SU-DHL-6 (cell line): Measurements from ENCODE around the gene ARID5B.
A peak's percentile ranks its signal among the peaks of the same experiment; 100 is the strongest.

Experiments used
- H2AFZ ChIP-seq: fragments of 200-600 bp; sonication (generic); 2 replicates; pipeline ENCODE4 v1.6.1; 2014; ENCODE audit warnings: low read depth, mild to moderate bottlenecking, moderate library complexity, mixed read lengths, antibody characterized with exemption, low read length; ENCODE audit not compliant: severe bottlenecking
- H3F3A ChIP-seq: fragments of 200-600 bp; shearing (Covaris generic); 2 replicates; pipeline ENCODE4 v1.6.0; 2016; ENCODE audit warnings: antibody characterized with exemption, mild to moderate bottlenecking; ENCODE audit not compliant: insufficient read depth
- H3K27ac ChIP-seq: fragments of 200-600 bp; sonication (generic); 2 replicates; pipeline ENCODE4 v1.5.1; 2016; ENCODE audit warnings: low read depth, mild to moderate bottlenecking, low read length, moderate library complexity, mixed read lengths
- H3K27me3 ChIP-seq: fragments of 200-600 bp; sonication (generic), shearing (Covaris generic); 2 replicates; pipeline ENCODE4 v1.6.0; 2014; ENCODE audit warnings: mild to moderate bottlenecking, low read length
- H3K36me3 ChIP-seq: fragments of 200-600 bp; sonication (generic); 2 replicates; pipeline ENCODE4 v1.6.1; 2014; ENCODE audit warnings: mild to moderate bottlenecking, low read length, mixed read lengths
- H3K4me2 ChIP-seq: fragments of 300-600, 200-600 bp; shearing (Covaris generic), sonication (generic); 2 replicates; pipeline ENCODE4 v1.6.0; 2014; ENCODE audit warnings: low read length, low read depth, mild to moderate bottlenecking; ENCODE audit not compliant: poor library complexity, severe bottlenecking
- H3K4me3 ChIP-seq: fragments of 200-600 bp; sonication (generic); 2 replicates; pipeline ENCODE4 v1.5.1; 2014; ENCODE audit warnings: antibody characterized with exemption, low read length, mild to moderate bottlenecking, mixed read lengths; ENCODE audit not compliant: insufficient read depth, poor library complexity, severe bottlenecking
- H3K79me2 ChIP-seq: fragments of 200-600 bp; sonication (generic); 2 replicates; pipeline ENCODE4 v1.6.1; 2014; ENCODE audit warnings: mild to moderate bottlenecking, low read length, moderate library complexity; ENCODE audit not compliant: insufficient read depth
- H3K9ac ChIP-seq: fragments of 200-600 bp; sonication (generic); 2 replicates; pipeline ENCODE4 v1.7.0; 2014; ENCODE audit warnings: mild to moderate bottlenecking, low read length
- H3K9me2 ChIP-seq: fragments of 200-600 bp; sonication (generic); replicated peaks from 2 replicates; pipeline ENCODE4 v1.6.1; 2014; ENCODE audit warnings: low read length; ENCODE audit not compliant: insufficient read depth
- H3K9me3 ChIP-seq: fragments of 200-600 bp; sonication (generic); 2 replicates; pipeline ENCODE4 v1.6.1; 2014; ENCODE audit warnings: low read length, mixed read lengths; ENCODE audit not compliant: insufficient read depth
- H4K20me1 ChIP-seq: fragments of 200-600 bp; sonication (generic); 2 replicates; pipeline ENCODE4 v1.6.1; 2014; ENCODE audit warnings: low read depth, mild to moderate bottlenecking, antibody characterized with exemption, low read length, moderate library complexity, mixed read lengths
- EZH2phosphoT487 ChIP-seq: fragments of 200-600 bp; sonication (generic), shearing (Covaris generic); conservative IDR thresholded peaks from 2 replicates; pipeline ENCODE4 v1.6.1; 2018; ENCODE audit warnings: mild to moderate bottlenecking, antibody characterized with exemption, low read length, moderate library complexity, mixed read lengths
- TF ChIP-seq, protein P1 (sequence below): fragments of 200-600 bp; sonication (generic); IDR thresholded peaks from one replicate; pipeline ENCODE4 v1.5.1; 2017; ENCODE audit warnings: antibody characterized with exemption, mild to moderate bottlenecking, low read length, moderate library complexity; ENCODE audit not compliant: insufficient read depth, poor library complexity, severe bottlenecking

The ARID5B gene

DNA sequence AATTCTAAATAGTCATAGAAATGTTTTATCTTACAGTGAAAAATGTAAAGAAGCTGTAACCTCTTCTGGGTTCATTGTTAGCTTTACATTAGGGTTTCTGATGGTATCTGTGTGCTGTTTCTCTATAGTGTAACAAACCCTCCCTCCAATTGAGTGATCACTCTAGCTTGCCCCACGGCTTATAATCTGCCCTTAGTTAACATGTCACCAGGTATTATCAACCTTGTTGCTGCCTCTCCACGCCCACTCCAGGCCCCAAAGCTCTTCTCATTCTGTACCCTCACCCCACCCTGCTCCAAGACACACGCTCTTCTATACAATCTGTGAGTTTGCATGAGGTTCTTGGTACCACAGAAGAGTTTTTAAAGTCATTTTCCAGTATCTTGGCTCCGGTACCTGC lies 139.4 kb downstream of the ARID5B start:
- Histone ChIP-seq H3K27me3 (no peaks in the 10 kb centered on the region), H3K9ac (peak overlapping the region; percentile 52), H3K79me2 (peaks cover 89% of the 10 kb centered on the region), H3K4me2 (peak overlapping the region; percentile 84), H3K27ac (peak overlapping the region; percentile 96), H2AFZ (no peak overlapping the region), H3K4me3 (peak overlapping the region; percentile 7), H3K9me2 (no peaks in the 10 kb centered on the region), H4K20me1 (no peaks in the 10 kb centered on the region), H3K36me3 (no peaks in the 10 kb centered on the region), H3K9me3 (no peaks in the 10 kb centered on the region), H3F3A (peaks cover 79% of the 10 kb centered on the region)
- TF ChIP-seq, protein P1, sequence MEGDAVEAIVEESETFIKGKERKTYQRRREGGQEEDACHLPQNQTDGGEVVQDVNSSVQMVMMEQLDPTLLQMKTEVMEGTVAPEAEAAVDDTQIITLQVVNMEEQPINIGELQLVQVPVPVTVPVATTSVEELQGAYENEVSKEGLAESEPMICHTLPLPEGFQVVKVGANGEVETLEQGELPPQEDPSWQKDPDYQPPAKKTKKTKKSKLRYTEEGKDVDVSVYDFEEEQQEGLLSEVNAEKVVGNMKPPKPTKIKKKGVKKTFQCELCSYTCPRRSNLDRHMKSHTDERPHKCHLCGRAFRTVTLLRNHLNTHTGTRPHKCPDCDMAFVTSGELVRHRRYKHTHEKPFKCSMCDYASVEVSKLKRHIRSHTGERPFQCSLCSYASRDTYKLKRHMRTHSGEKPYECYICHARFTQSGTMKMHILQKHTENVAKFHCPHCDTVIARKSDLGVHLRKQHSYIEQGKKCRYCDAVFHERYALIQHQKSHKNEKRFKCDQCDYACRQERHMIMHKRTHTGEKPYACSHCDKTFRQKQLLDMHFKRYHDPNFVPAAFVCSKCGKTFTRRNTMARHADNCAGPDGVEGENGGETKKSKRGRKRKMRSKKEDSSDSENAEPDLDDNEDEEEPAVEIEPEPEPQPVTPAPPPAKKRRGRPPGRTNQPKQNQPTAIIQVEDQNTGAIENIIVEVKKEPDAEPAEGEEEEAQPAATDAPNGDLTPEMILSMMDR: no peak
- no peak for TF ChIP-seq EZH2phosphoT487

- H3K4me3 ChIP-seq: peak overlapping the region; percentile 15
- no peaks in the 10 kb centered on the region for H3K36me3 ChIP-seq
- H3K27me3 ChIP-seq: no peaks in the 10 kb centered on the region
- H3K9me2 ChIP-seq: no peaks in the 10 kb centered on the region
- H2AFZ ChIP-seq: no peak overlapping the region
- H4K20me1 ChIP-seq: no peaks in the 10 kb centered on the region
- H3K4me2 ChIP-seq: peak overlapping the region; percentile 94
- H3K79me2 ChIP-seq: peaks cover 83% of the 10 kb centered on the region
- H3K27ac ChIP-seq: peak overlapping the region; percentile 96
- TF ChIP-seq, protein P1: no peak
- no peak for TF ChIP-seq EZH2phosphoT487
- H3F3A ChIP-seq: peaks cover 80% of the 10 kb centered on the region
- no peaks in the 10 kb centered on the region for H3K9me3 ChIP-seq
- H3K9ac ChIP-seq: peak overlapping the region; percentile 38
Observed at GRCh38 chr10:62043421-62044021, 142.0 kb downstream of the ARID5B start.

- H3K9ac ChIP-seq: peak overlapping the region; percentile 38
- peak overlapping the region; percentile 96 for H3K27ac ChIP-seq
- H3K36me3 ChIP-seq: no peaks in the 10 kb centered on the region
- H4K20me1 ChIP-seq: no peaks in the 10 kb centered on the region
- H3F3A ChIP-seq: peaks cover 78% of the 10 kb centered on the region
- no peaks in the 10 kb centered on the region for H3K9me2 ChIP-seq
- peak overlapping the region; percentile 94 for H3K4me2 ChIP-seq
- H3K27me3 ChIP-seq: no peaks in the 10 kb centered on the region
- H3K9me3 ChIP-seq: no peaks in the 10 kb centered on the region
- no peak for TF ChIP-seq EZH2phosphoT487
- TF ChIP-seq, protein P1: no peak
- peaks cover 85% of the 10 kb centered on the region for H3K79me2 ChIP-seq
- H3K4me3 ChIP-seq: no peak overlapping the region
- H2AFZ ChIP-seq: no peak overlapping the region
Observed at GRCh38 chr10:62044566-62044965, 143.1 kb downstream of the ARID5B start.
